ENCODE measurements around the gene CTNNBL1.
"Not testable (repeated sequence)": the region's sequence is repeated elsewhere in the genome, so short reads cannot be mapped to it uniquely, and the experiment has no call there.

CTNNBL1 gene

GRCh38 chr20:37693635-37694626, at the start of gene CTNNBL1:
Gene CTNNBL1, plus strand, starts transcription at chr20:37694030. Its CDS starts 93 bp downstream, at chr20:37694123.
- H3K4me1 Mint-ChIP-seq: peaks cover 17% of the 10 kb centered on the region

GRCh38 chr20:37644605-37645004, 49.2 kb upstream of the CTNNBL1 start:
- Mint-ChIP-seq H3K4me1 (peaks cover 5% of the 10 kb centered on the region), H3K9me3 (peaks cover 2% of the 10 kb centered on the region), H3K4me3 (no peak overlapping the region), H3K27me3 (peaks cover 27% of the 10 kb centered on the region), H3K27ac (no peak overlapping the region), H3K36me3 (no peaks in the 10 kb centered on the region)
- no peak for DNase-seq (ENCODE audit: low spot score in 2 of 2)
- ATAC-seq (ENCODE audit: low read depth): no peak

More at GRCh38 chr20:37693635-37694626, at the start of gene CTNNBL1:
- no peaks in the 10 kb centered on the region for H3K9me3 Mint-ChIP-seq
- peak within 1 kb of the TSS; percentile 97 for H3K4me3 Mint-ChIP-seq
- peak within 1 kb of the TSS; percentile 90 for H3K27ac Mint-ChIP-seq
- peaks cover 2% of the 10 kb centered on the region for H3K27me3 Mint-ChIP-seq
- H3K36me3 Mint-ChIP-seq: peaks cover 7% of the 10 kb centered on the region
- ATAC-seq (ENCODE audit: low read depth) (peak; percentile 79), DNase-seq (ENCODE audit: low spot score in 2 of 2) (peak; percentile 83 to 86)

- DNase-seq (ENCODE audit: low spot score in 2 of 2) (no peak), ATAC-seq (ENCODE audit: low read depth) (no peak)
- H3K36me3 Mint-ChIP-seq: no peaks in the 10 kb centered on the region
- H3K27ac Mint-ChIP-seq: no peak overlapping the region
- no peaks in the 10 kb centered on the region for H3K9me3 Mint-ChIP-seq
- H3K27me3 Mint-ChIP-seq: peaks cover 16% of the 10 kb centered on the region
- peaks cover 2% of the 10 kb centered on the region for H3K4me1 Mint-ChIP-seq
- H3K4me3 Mint-ChIP-seq: no peak overlapping the region
These were observed 45.9 kb upstream of the CTNNBL1 start for GRCh38 chr20:37647946-37648345.

GRCh38 chr20:37649017-37649416, 44.8 kb upstream of the CTNNBL1 start:
- Mint-ChIP-seq H3K4me3 (no peak overlapping the region), H3K36me3 (no peaks in the 10 kb centered on the region), H3K27ac (no peak overlapping the region), H3K27me3 (peaks cover 14% of the 10 kb centered on the region), H3K4me1 (peaks cover 2% of the 10 kb centered on the region), H3K9me3 (no peaks in the 10 kb centered on the region)
- ATAC-seq (ENCODE audit: low read depth) (no peak), DNase-seq (ENCODE audit: low spot score in 2 of 2) (no peak)

GRCh38 chr20:37649676-37650370, 44.0 kb upstream of the CTNNBL1 start:
- no peak for ATAC-seq (ENCODE audit: low read depth)

GRCh38 chr20:37650661-37651060, 43.2 kb upstream of the CTNNBL1 start:
- no peaks in the 10 kb centered on the region for H3K9me3 Mint-ChIP-seq
- peaks cover 2% of the 10 kb centered on the region for H3K4me1 Mint-ChIP-seq
- H3K27ac Mint-ChIP-seq: no peak overlapping the region
- ATAC-seq (ENCODE audit: low read depth) (no peak), DNase-seq (ENCODE audit: low spot score in 2 of 2) (no peak)
- H3K36me3 Mint-ChIP-seq: no peaks in the 10 kb centered on the region
- peaks cover 14% of the 10 kb centered on the region for H3K27me3 Mint-ChIP-seq
- H3K4me3 Mint-ChIP-seq: no peak overlapping the region

More at GRCh38 chr20:37649676-37650370, 44.0 kb upstream of the CTNNBL1 start:
- Mint-ChIP-seq H3K4me3 (no peak overlapping the region), H3K27me3 (peaks cover 14% of the 10 kb centered on the region), H3K9me3 (no peaks in the 10 kb centered on the region), H3K27ac (no peak overlapping the region), H3K4me1 (peaks cover 2% of the 10 kb centered on the region), H3K36me3 (no peaks in the 10 kb centered on the region)
- DNase-seq (ENCODE audit: low spot score in 2 of 2): no peak

GRCh38 chr20:37651932-37652331, 41.9 kb upstream of the CTNNBL1 start:
- Mint-ChIP-seq H3K4me1 (peaks cover 2% of the 10 kb centered on the region), H3K4me3 (no peak overlapping the region), H3K9me3 (no peaks in the 10 kb centered on the region), H3K27me3 (peaks cover 14% of the 10 kb centered on the region), H3K36me3 (no peaks in the 10 kb centered on the region), H3K27ac (no peak overlapping the region)
- DNase-seq (ENCODE audit: low spot score in 2 of 2): peak; percentile 27 to 31
- peak; percentile 90 for ATAC-seq (ENCODE audit: low read depth)

GRCh38 chr20:37656945-37657344, 36.9 kb upstream of the CTNNBL1 start:
- H3K4me1 Mint-ChIP-seq: peaks cover 2% of the 10 kb centered on the region
- peaks cover 5% of the 10 kb centered on the region for H3K27me3 Mint-ChIP-seq
- no peak overlapping the region for H3K27ac Mint-ChIP-seq
- ATAC-seq (ENCODE audit: low read depth) (no peak), DNase-seq (ENCODE audit: low spot score in 2 of 2) (no peak)
- no peaks in the 10 kb centered on the region for H3K9me3 Mint-ChIP-seq
- H3K4me3 Mint-ChIP-seq: no peak overlapping the region
- no peaks in the 10 kb centered on the region for H3K36me3 Mint-ChIP-seq

GRCh38 chr20:37657924-37658804, 35.7 kb upstream of the CTNNBL1 start:
- Mint-ChIP-seq H3K9me3 (no peaks in the 10 kb centered on the region), H3K36me3 (no peaks in the 10 kb centered on the region), H3K4me1 (peaks cover 2% of the 10 kb centered on the region), H3K27me3 (peaks cover 7% of the 10 kb centered on the region), H3K4me3 (no peak overlapping the region), H3K27ac (no peak overlapping the region)
- DNase-seq (ENCODE audit: low spot score in 2 of 2): no peak
- no peak for ATAC-seq (ENCODE audit: low read depth)

- Mint-ChIP-seq H3K36me3 (peaks cover 3% of the 10 kb centered on the region), H3K9me3 (peaks cover 3% of the 10 kb centered on the region), H3K27me3 (peaks cover 8% of the 10 kb centered on the region), H3K27ac (no peak overlapping the region), H3K4me3 (no peak overlapping the region), H3K4me1 (peaks cover 3% of the 10 kb centered on the region)
- ATAC-seq (ENCODE audit: low read depth): no peak
- DNase-seq (ENCODE audit: low spot score in 2 of 2): no peak
These were observed 32.3 kb upstream of the CTNNBL1 start for GRCh38 chr20:37661519-37661918.

- Mint-ChIP-seq H3K27ac (no peak overlapping the region), H3K36me3 (peaks cover 3% of the 10 kb centered on the region), H3K4me1 (peaks cover 3% of the 10 kb centered on the region), H3K27me3 (peaks cover 8% of the 10 kb centered on the region), H3K9me3 (peaks cover 5% of the 10 kb centered on the region), H3K4me3 (no peak overlapping the region)
- ATAC-seq (ENCODE audit: low read depth) (no peak), DNase-seq (ENCODE audit: low spot score in 2 of 2) (no peak)
These were observed 31.5 kb upstream of the CTNNBL1 start for GRCh38 chr20:37662308-37662707.

- not testable (repeated sequence) for H3K9me3 Mint-ChIP-seq; DNase-seq (ENCODE audit: low spot score in 2 of 2); H3K36me3 Mint-ChIP-seq; H3K27ac Mint-ChIP-seq; H3K4me1 Mint-ChIP-seq; H3K4me3 Mint-ChIP-seq; ATAC-seq (ENCODE audit: low read depth)
- peaks cover 11% of the 10 kb centered on the region for H3K27me3 Mint-ChIP-seq
These were observed 29.2 kb upstream of the CTNNBL1 start for GRCh38 chr20:37664595-37664994.

- Mint-ChIP-seq H3K27ac (no peak overlapping the region), H3K9me3 (peaks cover 5% of the 10 kb centered on the region), H3K4me3 (no peak overlapping the region), H3K4me1 (peaks cover 6% of the 10 kb centered on the region), H3K27me3 (peaks cover 14% of the 10 kb centered on the region), H3K36me3 (peaks cover 3% of the 10 kb centered on the region)
- ATAC-seq (ENCODE audit: low read depth): no peak
- DNase-seq (ENCODE audit: low spot score in 2 of 2): no peak
These were observed 25.7 kb upstream of the CTNNBL1 start for GRCh38 chr20:37668166-37668565.
